GM08714 (cell line): ENCODE results near the gene ZNF438.
"Not testable (repeated sequence)": the region's sequence is repeated elsewhere in the genome, so short reads cannot be mapped to it uniquely, and the experiment has no call there.

Experiments
- H3K4me3 ChIP-seq: fragments of 200-500 bp; sonication (Bioruptor generic); 2 replicates; pipeline ENCODE4 v1.5.1; 2014; ENCODE audit warnings: mild to moderate bottlenecking, low read length, inconsistent platforms
- ZNF274 ChIP-seq: IDR thresholded peaks from 2 replicates; pipeline ENCODE4 v1.6.1; 2012; ENCODE audit warnings: mild to moderate bottlenecking, low read depth, low read length

ZNF438 gene

DNA sequence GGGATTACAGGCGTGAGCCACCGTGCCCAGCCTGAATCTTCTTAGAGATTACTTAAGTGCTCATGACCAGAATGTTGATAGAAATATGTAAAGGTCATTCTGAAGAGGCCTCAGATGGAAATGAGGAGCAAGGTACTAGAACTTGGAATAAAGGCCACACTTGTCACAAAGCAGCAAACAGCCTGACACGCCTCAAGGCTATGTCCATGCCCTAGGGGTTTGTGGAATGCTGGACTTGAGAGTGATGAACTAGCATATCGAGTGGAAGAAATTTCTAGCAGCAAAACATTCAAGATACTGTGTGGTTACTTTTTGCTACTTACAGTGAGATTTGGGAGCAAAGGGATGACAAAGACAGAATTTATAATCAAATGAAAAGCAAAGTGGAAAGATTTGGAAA is 39.0 kb downstream of the ZNF438 start:
- H3K4me3 ChIP-seq = no peak overlapping the region

DNA sequence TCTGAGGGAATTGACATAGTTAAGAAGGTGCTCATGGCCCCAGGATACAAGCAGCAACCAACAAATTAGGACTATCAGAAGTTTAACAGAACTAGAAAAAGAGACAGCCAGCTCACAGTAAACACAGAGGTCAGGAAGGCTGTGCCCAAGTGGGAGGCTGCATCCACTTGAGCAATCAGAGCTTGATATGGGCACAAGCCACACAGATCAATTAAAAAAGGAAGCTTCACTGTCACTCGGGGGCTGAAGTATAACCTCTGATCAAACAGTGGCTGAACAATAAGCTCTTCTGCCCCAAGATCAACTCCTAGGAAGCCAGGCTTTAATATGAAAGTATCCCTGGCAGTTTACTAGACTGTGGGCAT is 40.0 kb downstream of the ZNF438 start:
- no peak overlapping the region for H3K4me3 ChIP-seq
- no peak for TF ChIP-seq ZNF274

More for the DNA sequence above, 39.0 kb downstream of the ZNF438 start:
- no peak for TF ChIP-seq ZNF274

DNA sequence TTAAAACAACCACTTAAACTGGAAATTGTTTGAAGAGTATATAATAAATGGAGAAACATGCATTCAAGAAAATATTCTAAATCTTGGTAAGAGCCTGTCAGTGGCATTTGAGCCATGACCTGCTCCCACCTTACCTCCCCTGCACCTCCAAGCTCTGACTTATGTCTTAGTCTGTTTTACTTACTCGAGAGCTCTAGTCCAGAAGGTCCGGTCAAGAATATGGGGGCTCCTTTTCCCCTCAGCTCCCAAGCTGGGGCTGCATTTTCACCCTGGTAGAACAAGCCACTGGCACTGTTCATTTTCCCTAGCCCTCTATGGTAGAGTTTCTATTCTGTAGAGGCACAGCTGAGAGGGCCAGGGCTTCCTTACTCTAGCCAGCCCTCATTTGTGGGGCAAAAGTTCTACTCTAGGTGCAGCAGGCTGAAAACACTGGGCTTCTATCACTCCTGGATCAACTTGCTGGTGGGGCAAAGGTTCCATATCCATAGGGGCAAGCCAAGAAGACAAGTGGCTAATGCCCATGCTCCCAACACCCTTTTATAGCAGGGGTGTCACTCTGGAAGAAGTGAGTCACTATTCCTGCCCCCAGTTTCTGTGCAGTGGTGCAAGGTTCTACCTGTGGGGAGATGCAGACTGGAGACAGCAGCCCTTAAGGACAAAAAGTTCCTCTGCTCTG is 40.6 kb downstream of the ZNF438 start:
- no peak overlapping the region for H3K4me3 ChIP-seq
- no peak for TF ChIP-seq ZNF274

DNA sequence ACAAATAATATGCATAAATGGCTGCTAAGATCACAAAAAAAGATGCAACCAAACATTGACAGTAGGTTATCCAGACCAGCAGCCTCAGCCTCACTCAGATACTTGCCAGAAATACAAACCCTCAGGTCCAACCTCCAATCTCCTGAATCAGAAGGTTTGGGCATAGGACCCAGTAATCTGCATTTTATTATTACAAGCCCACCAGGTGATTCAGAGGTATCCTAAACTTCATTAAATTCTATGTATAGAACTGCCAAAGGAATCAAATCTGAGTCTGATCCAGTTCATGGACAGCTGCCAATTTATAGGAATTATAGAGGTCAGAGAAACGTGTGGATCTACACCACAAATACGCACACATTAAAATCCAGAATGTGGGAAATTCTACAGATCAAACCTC is 41.3 kb downstream of the ZNF438 start:
- TF ChIP-seq ZNF274 = no peak
- no peak overlapping the region for H3K4me3 ChIP-seq

DNA sequence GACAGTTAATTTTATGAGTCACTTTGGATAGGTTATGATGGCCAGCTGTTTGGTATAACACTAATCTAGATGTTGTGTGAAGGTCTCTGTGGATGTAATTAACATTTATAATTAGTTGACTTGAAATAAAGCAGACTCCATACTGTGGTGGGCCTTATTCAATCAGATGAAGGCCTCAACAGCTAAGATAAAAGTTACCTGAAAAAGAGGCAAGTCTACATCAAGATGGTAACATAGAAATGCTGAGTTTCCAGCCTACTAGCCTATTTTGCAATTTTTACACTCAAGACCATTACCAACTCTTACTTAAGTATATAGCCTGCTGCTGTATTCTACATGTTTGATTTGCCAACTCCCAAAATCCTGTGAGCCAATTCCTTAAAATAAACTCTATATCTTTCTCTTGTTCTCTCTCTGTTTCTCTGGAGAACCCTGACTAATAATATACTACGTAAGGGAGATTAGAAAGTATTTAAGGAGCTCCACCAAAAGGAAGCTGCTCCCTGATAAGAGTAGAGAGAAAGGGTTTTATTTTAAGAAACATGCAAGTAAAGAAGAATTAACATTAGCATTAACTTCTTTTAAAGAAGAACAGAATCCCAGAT is 42.7 kb downstream of the ZNF438 start:
- TF ChIP-seq ZNF274 = no peak
- no peak overlapping the region for H3K4me3 ChIP-seq

DNA sequence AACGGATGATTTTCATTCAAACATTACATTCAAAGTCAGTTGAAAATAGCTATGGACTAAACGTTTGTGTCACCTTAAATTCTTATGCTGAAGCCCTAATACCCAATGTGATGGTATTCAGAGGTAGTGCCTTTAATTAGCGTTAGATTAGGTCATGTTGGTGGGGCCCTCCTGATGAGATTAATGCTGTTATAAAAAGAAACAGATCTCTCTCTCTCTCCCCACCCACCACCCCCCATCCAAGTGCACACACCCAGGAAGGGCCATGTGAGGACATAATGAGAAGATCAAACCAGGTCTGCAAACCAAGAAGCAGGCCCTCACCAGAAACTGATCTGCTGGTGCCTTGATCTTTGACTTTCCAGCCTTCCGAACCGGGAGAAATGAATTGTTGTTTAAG is 44.2 kb downstream of the ZNF438 start:
- H3K4me3 ChIP-seq = no peak overlapping the region
- no peak for TF ChIP-seq ZNF274

DNA sequence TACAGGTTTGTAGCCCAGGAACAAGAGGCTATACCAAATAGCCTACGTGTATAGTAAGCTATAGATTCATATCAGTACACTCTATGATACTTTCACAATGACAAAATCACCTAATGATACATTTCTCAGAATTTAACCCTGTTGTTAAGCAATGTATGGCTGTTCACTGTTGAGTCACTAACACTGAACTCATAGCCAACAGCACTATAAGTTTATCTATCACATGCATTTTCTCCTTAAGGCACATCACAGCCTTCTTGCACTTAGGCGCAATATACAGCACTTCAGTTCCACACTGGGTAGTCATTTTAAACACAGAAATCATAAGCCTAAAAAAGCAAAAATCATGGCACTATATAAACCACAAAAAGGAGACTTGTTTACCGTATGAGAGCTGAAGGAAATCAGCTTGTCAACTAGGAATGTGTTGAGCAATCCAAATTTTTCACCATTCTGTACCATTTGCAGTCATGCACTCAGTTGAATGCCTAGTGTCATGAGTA is 45.6 kb downstream of the ZNF438 start:
- H3K4me3 ChIP-seq = no peak overlapping the region
- TF ChIP-seq ZNF274 = no peak

DNA sequence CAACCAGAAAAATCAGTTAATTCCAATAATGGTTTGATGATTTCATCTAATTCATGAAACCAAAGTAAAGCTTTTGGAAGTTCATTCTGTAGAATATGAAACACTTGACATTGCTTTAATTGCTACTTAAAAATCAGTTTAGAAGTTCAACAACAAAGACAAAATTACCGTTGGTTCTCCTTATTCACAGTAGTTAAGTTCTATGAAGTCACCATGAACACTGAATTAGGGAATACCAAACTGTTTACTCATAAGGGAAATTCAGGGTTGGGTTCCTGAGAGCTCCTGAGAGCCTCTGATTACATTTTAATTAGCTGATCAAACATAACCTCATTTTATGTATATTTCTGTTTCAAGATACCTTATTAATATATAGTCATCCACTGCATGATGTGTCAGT is 46.2 kb downstream of the ZNF438 start:
- TF ChIP-seq ZNF274 = no peak
- no peak overlapping the region for H3K4me3 ChIP-seq

DNA sequence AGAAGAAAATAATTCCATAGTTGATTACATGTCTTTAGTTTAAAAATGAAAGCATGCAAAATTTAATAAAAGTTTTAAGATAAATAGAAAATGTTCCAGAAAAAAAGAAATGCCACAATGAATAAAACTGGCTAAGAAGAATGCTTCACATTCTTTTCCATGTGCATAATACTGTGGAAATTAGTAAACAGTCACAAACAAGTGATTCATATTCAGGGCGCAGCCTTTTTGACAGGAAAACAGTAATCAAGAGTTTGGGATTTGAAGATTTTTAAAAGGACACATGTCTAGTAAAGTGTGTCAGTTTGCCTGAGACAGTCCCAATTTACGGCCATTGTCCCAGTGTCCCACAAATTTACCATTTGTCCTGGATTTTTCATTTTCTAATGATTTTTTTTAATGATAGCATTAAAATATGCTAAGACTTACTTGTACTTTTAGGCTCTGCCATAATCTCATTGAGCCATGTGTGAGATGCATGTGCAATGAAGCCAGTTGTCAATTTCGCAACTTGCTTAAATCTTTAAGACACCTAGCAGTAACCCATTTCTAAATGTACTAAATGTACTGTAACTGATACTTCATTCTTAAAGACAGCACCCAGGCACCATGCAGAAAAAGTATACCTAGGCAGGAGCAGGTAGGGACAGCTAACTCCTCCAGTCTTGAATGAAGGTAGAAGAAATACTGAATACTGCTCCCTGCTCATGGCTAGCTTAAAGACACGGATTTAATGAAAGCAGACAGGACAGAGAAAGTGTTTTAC is 46.9 kb downstream of the ZNF438 start:
- no peak overlapping the region for H3K4me3 ChIP-seq

DNA sequence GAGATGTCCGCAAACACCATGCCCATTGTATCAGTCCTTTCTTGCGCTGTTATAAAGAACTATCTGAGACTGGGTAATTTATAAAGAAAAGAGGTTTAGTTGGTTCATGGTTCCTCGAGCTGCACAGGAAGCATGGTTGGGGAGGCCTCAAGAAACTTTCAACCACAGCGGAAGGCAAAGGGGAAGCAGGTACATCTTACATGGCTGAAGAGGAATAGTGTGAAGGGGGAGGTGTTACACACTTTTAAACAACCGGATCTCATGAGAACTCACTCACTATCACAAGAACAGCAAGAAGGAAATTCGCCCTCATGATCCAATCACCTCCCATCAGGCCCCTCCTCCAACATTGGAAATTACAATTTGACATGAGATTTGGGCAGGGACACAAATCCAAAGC is 48.5 kb downstream of the ZNF438 start:
- H3K4me3 ChIP-seq = not testable (repeated sequence)

More for the DNA sequence above, 46.9 kb downstream of the ZNF438 start:
- no peak for TF ChIP-seq ZNF274

DNA sequence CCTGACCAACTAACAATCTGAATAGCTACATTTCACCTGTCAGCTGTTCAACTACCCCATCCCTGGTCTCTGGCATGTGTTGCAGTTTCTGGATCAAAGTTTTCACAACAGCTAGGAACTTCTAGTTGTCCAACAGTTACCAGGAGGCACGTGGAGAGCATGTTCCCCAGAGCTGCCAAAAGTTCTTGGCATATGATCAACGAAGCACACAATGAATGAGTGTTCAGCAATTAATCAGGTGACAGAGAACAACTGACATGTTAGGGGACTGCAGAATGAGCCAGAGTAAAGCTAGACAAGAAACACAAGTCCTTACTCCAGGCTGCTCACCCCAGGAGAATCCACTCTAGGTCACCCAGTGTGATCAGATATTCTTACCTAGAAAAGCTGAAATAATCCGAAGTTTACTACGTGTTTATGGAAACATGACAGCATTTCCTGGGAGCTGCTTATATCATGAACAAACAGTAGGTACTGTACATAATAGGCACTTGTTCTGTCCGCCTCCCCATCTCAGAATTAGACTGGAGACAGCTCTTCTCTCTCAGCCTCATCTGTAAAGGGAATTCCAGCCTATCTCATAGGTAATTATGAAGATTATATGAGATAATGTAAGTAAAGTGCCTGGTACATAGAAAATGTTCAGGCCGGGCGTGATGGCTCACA is 50.6 kb downstream of the ZNF438 start:
- TF ChIP-seq ZNF274 = no peak
- H3K4me3 ChIP-seq = no peak overlapping the region

DNA sequence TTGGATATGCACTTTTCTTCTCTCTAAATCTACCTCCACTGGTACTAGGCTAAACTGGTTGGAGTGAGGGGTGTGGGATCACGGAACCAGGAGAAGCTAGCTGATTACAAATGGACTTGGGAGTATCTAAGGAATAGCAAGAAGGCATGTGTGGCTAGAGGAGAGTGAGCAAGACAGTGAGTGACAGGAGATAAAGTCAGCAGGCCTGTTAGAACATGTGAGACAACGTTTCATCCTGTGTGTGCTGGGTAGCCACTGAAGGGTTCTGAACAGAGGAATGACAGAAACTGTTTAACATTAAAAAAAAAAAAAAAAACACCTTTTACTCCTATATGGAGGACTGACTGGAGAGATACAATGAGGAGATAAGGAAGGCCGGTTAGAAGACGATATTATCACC is 51.7 kb downstream of the ZNF438 start:
- TF ChIP-seq ZNF274 = no peak
- no peak overlapping the region for H3K4me3 ChIP-seq

DNA sequence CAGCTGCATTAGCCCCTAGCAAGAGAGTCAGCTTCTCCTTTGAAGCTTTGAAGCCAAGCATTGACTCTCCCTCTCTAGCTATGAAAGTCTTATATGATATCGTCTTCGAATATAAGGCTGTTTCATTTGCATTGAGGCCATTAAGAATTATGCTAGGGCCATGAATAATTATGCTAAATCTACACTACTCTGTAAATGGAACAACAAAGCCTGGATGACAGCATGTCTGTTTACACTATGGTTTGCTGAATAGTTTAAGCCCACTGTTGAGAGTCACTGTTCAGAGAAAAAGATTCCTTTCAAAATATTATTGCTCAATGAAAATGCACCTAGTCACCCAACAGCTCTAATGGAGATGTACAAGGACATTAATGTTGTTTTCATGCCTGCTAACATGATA is 52.8 kb downstream of the ZNF438 start:
- TF ChIP-seq ZNF274 = no peak
- H3K4me3 ChIP-seq = no peak overlapping the region

DNA sequence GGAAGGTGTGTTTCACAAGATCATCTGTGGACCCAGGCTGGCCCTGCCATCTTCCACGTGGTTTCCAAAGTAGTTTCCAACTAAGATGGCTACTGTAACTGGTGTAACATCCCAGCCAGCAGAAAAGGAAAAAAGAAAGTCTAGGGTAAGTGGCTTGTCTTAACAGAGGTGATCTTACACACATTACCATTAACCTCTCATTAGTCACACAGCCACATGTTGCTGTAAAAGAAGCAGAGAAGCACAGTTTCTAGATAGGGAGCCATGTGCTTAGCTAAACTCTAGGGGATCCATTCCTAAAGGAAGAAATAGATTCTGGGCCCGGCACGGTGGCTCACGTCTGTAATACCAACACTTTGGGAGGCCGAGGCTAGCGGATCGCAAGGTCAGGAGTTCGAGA is 54.3 kb downstream of the ZNF438 start:
- no peak for TF ChIP-seq ZNF274
- H3K4me3 ChIP-seq = no peak overlapping the region
